Effector memory CD8-positive, alpha-beta T cell (primary cell): ENCODE results near the gene ATP6V0C.
A peak's percentile ranks its signal among the peaks of the same experiment; 100 is the strongest.
"Not testable (repeated sequence)": the region's sequence is repeated elsewhere in the genome, so short reads cannot be mapped to it uniquely, and the experiment has no call there.

Experiments
- ATAC-seq: fragments of 150-1000 bp; cut with Tn5 transposase; replicated peaks from 2 replicates; pipeline ENCODE4 v1.10.0; 2021; ENCODE audit warnings: mild to moderate bottlenecking, moderate library complexity
- DNase-seq, 3 experiments: peaks; one replicate each; pipeline ENCODE4 v3.0.0; 2021
- H3K27ac Mint-ChIP-seq, 2 donors: one replicate each; pipeline ENCODE4 v1.8.0; 2022; ENCODE audit warnings: mild to moderate bottlenecking in 2 of 2, mixed read lengths in 2 of 2, moderate library complexity in 2 of 2
- H3K27me3 Mint-ChIP-seq, 2 donors: one replicate each; pipeline ENCODE4 v1.8.0; 2022; ENCODE audit warnings: mixed read lengths in 2 of 2
- H3K36me3 Mint-ChIP-seq: one replicate; pipeline ENCODE4 v1.8.0; 2022; ENCODE audit warnings: mild to moderate bottlenecking, moderate library complexity, mixed read lengths; ENCODE audit not compliant: insufficient read depth
- H3K4me1 Mint-ChIP-seq, 2 donors: one replicate each; pipeline ENCODE4 v1.8.0; 2022; ENCODE audit warnings: low read depth in 2 of 2, mixed read lengths in 2 of 2
- H3K4me3 Mint-ChIP-seq, 2 donors: one replicate each; pipeline ENCODE4 v1.8.0; 2022; ENCODE audit warnings: mild to moderate bottlenecking in 2 of 2, mixed read lengths in 2 of 2, moderate library complexity in 2 of 2
- H3K9me3 Mint-ChIP-seq, 2 donors: one replicate each; pipeline ENCODE4 v1.8.0; 2022; ENCODE audit warnings: mixed read lengths in 2 of 2

ATP6V0C gene

DNA sequence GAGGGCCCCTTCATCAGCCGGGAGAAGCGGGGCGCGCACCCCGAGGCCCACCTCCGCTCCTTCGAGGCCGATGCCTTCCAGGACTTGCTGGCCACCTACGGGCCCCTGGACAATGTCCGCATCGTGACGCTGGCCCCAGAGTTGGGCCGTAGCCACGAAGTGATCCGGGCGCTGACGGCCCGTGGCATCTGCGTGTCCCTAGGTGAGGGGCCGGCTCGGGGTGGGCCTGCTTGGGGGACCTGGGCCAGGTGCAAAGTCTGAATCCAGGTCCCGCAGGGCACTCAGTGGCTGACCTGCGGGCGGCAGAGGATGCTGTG lies 14.0 kb downstream of the ATP6V0C start:
- DNase-seq (no peak), ATAC-seq (no peak)
- H3K4me1 Mint-ChIP-seq, result peaks cover 26 to 28% of the 10 kb centered on the region in 2 donors

DNA sequence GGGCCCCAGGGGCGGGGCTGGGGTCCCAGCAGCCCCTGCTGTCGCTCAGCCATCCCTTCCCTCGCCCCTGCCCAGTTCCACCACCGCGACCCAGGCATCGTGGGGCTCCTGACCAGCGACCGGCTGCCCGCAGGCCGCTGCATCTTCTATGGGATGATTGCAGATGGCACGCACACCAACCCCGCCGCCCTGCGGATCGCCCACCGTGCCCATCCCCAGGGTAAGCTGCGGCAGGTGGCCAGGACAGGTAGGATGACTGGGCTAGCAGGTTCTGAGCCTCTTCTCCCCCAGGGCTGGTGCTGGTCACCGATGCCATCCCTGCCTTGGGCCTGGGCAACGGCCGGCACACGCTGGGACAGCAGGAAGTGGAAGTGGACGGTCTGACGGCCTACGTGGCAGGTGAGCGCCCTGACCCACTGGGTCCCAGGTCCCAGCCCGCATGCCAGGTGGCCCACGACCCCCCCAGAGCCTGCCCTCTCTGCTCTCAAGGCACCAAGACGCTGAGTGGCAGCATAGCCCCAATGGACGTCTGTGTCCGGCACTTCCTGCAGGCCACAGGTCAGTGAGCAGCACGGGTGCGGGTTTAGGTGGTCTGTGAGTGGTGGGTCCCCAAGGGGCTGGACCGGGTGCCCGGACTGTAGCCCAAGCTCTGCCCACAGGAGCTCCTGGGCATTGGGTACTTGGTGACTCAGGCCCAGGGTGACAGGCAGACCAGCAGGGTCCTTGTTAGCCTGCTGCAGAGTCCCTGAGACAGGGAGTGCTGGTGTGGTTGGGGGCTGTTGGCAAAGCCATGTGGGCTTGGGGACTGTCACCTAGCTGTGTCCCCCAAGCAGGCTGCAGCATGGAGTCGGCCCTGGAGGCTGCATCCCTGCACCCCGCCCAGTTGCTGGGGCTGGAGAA lies 14.7 kb downstream of the ATP6V0C start:
- H3K4me1 Mint-ChIP-seq, result peaks cover 28 to 31% of the 10 kb centered on the region in 2 donors
- H3K27ac Mint-ChIP-seq, result no peak overlapping the region
- DNase-seq, result no peak
- no peak for ATAC-seq
- H3K36me3 Mint-ChIP-seq, result peaks cover 77% of the 10 kb centered on the region
- no peak overlapping the region for H3K4me3 Mint-ChIP-seq
- H3K27me3 Mint-ChIP-seq, result no peaks in the 10 kb centered on the region
- no peaks in the 10 kb centered on the region for H3K9me3 Mint-ChIP-seq

More for the DNA sequence above, 14.0 kb downstream of the ATP6V0C start:
- Mint-ChIP-seq H3K4me3 (no peak overlapping the region), H3K36me3 (peaks cover 77% of the 10 kb centered on the region), H3K9me3 (no peaks in the 10 kb centered on the region), H3K27ac (no peak overlapping the region), H3K27me3 (no peaks in the 10 kb centered on the region)

DNA sequence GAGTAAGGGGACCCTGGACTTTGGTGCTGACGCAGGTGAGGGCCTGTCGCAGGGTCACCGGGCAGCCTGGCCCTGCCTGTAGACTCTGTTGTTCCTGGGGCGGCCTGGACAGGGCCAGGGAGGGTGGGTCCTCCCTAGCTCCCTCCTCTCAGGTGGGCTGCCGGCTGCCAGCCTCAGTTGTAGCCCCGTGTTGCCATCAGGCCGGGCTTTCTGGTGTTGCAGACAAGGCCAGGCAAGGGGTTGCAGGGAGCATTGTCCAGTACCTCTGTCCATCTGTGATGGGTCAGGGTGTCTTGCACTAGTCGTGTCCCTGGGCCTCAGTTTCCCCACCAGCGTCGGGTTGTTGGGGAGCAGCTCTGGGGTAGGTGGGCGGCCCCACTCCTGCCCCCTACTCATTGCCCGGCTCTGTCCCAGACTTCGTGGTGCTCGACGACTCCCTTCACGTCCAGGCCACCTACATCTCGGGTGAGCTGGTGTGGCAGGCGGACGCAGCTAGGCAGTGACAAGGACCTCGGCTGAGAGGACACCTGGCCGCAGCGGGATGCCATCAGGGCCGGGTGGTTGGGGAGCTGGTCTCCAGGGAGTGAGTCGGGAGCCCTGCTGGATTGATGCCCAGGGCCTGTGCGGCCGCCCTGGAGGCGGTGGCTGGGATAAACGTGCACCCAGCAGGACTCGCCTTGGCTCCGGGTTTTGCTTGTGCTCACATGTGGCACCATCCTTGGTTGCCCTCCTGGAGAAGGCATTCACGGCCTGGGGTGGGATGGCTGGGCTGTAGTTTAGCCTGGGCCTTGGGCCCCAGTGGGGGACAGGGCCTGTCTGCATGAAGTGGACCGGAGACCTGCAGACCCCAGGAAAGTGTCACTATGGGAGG lies 15.5 kb downstream of the ATP6V0C start:
- peak overlapping the region; percentile 56 to 98 for H3K27ac Mint-ChIP-seq
- H3K36me3 Mint-ChIP-seq, result peaks cover 79% of the 10 kb centered on the region
- peak overlapping the region in 1 of 2 donors; percentile 23 for H3K4me3 Mint-ChIP-seq
- no peaks in the 10 kb centered on the region for H3K27me3 Mint-ChIP-seq
- ATAC-seq (no peak), DNase-seq (no peak)
- H3K4me1 Mint-ChIP-seq, result peaks cover 25 to 27% of the 10 kb centered on the region in 2 donors
- no peaks in the 10 kb centered on the region for H3K9me3 Mint-ChIP-seq

DNA sequence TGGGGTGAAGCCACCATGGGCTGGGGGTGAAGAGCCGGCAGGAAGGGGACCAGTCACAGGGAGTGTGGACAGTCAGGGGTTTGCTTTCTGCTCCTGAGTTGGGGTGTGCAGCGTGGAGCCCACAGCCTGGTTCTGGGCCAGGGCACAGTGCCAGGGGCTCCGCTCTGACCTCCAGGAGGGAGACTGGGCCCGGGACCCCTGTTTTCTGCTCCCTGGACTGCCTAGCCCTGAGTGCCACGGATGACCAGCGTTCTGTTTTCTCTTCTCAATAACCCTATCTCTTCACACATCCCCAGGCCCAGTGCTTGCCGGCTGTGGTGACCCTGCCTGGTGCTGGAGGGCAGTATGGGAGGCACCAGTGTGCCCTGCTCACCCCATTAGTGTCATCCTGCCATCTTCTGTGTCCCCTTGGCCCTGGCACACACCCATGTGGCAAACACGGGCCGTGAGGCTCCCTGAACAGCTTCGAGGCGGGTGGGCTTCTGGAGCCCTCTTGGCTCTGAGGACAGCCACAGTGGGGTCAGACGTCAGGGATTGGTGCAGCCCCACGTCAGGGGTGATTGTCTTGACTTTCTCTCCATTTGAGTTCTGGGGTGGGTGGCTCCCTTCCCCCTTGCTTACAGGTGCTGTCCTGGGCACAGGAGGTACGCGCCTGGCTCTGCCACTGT lies 16.3 kb downstream of the ATP6V0C start:
- DNase-seq (no peak), ATAC-seq (no peak)
- Mint-ChIP-seq H3K4me3 (peak overlapping the region; percentile 33 to 96), H3K4me1 (peaks cover 24 to 27% of the 10 kb centered on the region in 2 donors), H3K9me3 (no peaks in the 10 kb centered on the region), H3K27ac (peak overlapping the region; percentile 98 to 99), H3K27me3 (no peaks in the 10 kb centered on the region), H3K36me3 (peaks cover 76% of the 10 kb centered on the region)

DNA sequence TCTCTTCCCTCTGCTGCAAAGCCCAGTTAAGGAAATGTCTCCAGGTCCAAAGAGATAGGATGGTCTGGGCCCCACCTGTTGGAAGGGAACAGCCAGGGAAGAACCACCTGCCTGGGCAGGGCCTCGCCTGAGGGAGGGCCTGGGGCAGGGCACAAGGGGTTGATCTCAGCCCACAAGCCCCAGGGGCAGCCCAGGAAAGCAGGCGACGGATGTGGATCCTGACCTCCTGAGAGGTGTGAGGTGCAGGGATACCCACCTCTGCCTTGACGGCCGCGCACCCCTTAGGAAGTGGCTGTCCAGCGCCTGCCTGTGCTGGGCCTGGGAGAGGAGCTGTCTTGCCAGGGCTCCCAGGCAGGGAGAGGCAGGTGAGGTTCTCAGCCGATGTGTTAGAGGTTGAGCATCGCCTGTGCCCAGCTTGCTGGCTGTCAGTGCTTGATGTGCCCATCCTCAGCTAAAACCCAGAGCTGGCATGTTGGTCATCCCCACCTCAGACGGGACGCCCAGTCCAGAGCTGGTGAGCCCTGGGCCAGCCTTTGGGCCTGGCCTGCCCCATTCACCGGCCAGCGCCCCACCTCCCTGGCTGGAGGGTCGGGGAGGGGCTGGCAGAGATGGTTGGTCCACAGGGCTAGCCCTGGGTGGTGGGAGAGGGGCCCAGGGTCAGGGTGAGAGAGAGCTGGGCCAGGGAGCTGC lies 17.0 kb downstream of the ATP6V0C start:
- peak overlapping the region; percentile 96 to 98 for H3K4me3 Mint-ChIP-seq
- H3K4me1 Mint-ChIP-seq, result peaks cover 24 to 26% of the 10 kb centered on the region in 2 donors
- no peaks in the 10 kb centered on the region for H3K27me3 Mint-ChIP-seq
- no peak for ATAC-seq
- peaks cover 80% of the 10 kb centered on the region for H3K36me3 Mint-ChIP-seq
- peak overlapping the region; percentile 98 to 99 for H3K27ac Mint-ChIP-seq
- DNase-seq, result no peak
- H3K9me3 Mint-ChIP-seq, result no peaks in the 10 kb centered on the region

DNA sequence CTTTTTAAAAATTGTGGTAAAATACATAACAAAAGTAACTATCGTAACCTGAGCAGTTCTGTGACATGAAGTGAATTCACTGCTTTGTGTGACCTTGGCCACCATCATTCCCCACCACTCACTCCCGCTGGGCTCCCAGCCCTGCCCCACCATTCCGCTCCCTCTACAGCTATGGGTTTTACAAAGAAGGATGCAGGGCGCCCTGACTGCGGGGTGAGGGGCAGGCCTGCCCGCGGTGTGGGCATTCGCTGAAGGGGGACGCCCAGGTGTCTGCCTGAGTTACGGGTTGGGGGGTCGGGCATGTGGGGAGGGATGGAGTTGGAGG lies 17.6 kb downstream of the ATP6V0C start, which contains the start of gene CEMP1:
CEMP1 (minus strand) TSS at position 38 of the 325 bp plus-strand sequence. CDS start 335 bp downstream, outside the sequence.
- Mint-ChIP-seq H3K9me3 (no peaks in the 10 kb centered on the region), H3K36me3 (peaks cover 80% of the 10 kb centered on the region), H3K4me1 (peaks cover 20 to 22% of the 10 kb centered on the region in 2 donors), H3K27ac (peak within 1 kb of the TSS; percentile 98 to 99), H3K4me3 (peak within 1 kb of the TSS; percentile 96 to 98), H3K27me3 (no peaks in the 10 kb centered on the region)
- ATAC-seq (no peak), DNase-seq (no peak)

DNA sequence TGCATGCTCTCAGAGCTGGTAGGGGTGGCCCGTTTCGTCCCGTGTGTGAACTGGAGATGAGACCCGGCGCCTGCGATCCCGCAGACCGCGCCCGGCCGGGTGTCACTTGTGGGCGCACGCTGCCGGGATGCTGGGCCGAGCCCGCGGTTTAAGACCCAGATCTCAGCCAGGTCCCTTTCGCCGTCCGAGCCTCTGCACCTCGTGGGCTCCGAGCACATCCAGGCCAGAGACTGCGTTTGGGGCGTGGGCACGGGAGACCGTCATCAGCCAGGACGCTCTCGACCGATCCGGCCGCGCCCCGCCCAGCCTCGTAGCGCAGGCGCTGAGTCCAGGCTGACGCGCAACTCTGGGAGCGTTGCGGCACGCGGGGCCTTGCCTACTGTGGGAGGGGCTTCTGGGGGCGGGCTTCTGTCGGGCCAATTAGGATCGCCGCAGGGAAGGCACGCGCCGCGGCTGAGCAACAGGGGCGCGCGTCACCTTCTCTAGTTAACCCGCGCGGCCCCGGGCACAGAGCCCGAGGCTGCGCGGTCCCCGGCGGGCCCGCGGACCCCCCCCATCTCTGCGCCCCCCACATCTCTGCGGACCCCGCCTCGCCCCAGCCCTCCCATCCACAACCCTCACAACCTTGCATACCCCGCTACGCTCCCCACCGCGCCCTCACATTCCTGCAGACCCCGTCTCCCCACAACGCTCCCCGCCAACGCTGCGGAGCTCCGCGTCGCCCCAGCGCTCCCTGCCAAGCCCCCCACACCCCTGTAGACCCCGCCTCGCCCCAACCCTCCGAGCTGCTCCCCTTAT lies 18.1 kb downstream of the ATP6V0C start:
- ATAC-seq, result peak; percentile 82
- H3K4me1 Mint-ChIP-seq, result peaks cover 19 to 25% of the 10 kb centered on the region in 2 donors

DNA sequence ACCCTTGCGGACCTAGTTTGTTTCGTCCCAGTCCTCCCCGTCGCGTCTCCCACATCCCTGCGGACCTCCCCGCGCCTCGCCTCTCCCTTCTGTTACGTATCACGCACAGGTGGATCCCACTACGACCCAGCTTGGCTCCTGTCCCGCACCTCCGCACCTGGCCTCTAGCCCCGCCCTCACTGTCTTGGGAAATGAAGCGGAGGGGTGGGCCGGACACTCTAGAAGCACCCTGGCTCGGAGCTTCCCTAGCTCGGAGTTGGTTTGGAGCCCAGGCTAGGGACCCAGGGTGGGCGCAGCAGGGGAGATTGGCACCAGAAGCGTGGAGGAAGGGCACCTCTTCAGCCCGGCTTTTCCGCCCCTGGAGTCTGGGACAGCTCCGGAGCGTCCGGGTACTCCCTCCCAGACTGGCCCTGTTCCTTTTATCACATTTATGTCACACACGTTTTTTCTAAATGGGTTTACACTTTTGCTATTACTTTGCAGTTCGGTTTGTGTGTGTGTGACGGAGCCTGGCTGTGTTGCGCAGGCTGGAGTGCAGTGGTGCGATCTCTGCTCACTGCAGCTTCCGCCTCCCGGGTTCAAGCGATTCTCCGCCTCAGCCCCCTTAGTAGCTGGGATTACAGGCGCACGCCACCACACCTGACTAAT lies 18.9 kb downstream of the ATP6V0C start:
- Mint-ChIP-seq H3K36me3 (peaks cover 83% of the 10 kb centered on the region), H3K9me3 (no peaks in the 10 kb centered on the region), H3K4me1 (peaks cover 19 to 27% of the 10 kb centered on the region in 2 donors), H3K27me3 (no peaks in the 10 kb centered on the region), H3K27ac (peak overlapping the region; percentile 98 to 99), H3K4me3 (peak overlapping the region; percentile 96 to 98)
- DNase-seq, result peak; percentile 59 to 69 (median 62)
- ATAC-seq, result peak; percentile 34

More for the DNA sequence above, 18.1 kb downstream of the ATP6V0C start:
- Mint-ChIP-seq H3K4me3 (peak overlapping the region; percentile 96 to 98), H3K27ac (peak overlapping the region; percentile 98 to 99), H3K27me3 (no peaks in the 10 kb centered on the region), H3K9me3 (no peaks in the 10 kb centered on the region), H3K36me3 (peaks cover 80% of the 10 kb centered on the region)
- DNase-seq, result peak; percentile 94 to 97 (median 96)

DNA sequence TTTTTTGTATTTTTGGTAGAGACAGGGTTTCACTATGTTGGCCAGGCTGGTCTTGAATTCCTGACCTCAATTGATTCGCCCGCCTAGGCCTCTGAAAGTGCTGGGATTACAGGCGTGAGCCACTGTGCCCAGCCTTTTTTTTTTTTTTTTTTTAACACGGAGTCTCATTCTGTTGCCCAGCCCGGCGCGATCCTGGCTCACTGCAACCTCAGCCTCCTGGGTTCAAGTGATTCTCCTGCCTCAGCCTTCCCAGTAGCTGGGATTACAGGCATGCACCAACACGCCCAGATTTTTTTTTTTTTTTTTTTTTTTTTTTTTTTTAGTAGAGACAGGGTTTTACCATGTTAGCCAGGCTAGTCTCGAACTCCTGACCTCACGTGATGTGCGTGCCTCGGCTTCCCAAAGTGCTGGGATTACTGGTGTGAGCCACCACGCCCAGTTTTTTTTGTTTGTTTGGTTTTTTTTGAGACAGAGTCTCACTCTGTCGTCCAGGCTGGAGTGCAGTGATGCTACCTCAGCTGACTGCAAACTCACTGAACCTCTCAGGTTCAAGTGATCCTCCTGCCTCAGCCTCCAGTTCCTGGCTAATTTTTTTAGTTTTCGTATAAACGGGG lies 19.5 kb downstream of the ATP6V0C start:
- not testable (repeated sequence) for ATAC-seq, H3K9me3 Mint-ChIP-seq, DNase-seq, H3K27me3 Mint-ChIP-seq
- H3K4me3 Mint-ChIP-seq, result peak overlapping the region; percentile 96 to 98
- H3K27ac Mint-ChIP-seq, result peak overlapping the region; percentile 98 to 99
- H3K4me1 Mint-ChIP-seq, result peaks cover 19 to 27% of the 10 kb centered on the region in 2 donors
- H3K36me3 Mint-ChIP-seq, result peaks cover 81% of the 10 kb centered on the region

DNA sequence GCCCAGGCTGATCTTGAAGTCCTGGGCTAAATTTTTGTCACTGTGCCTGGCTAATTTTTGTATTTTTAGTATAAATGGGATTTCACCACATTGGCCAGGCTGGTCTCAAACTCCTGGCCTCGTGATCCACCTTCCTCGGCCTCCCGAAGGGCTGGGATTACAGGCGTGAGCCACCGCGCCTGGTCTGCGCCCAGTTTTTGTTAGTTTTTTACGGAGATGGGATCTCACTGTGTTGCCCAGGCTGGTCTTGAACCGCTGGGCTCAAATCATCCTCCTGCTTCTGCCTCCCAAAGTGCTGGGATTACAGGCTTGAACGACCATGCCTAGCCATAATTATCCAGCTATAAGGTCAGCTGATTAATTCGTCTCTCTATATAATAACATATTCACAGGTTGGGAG lies 20.2 kb downstream of the ATP6V0C start:
- Mint-ChIP-seq H3K36me3 (peaks cover 79% of the 10 kb centered on the region), H3K4me1 (peaks cover 23 to 30% of the 10 kb centered on the region in 2 donors), H3K27me3 (no peaks in the 10 kb centered on the region), H3K9me3 (no peaks in the 10 kb centered on the region), H3K27ac (peak overlapping the region; percentile 90 to 98), H3K4me3 (peak overlapping the region; percentile 59 to 98)
- ATAC-seq (no peak), DNase-seq (no peak)

DNA sequence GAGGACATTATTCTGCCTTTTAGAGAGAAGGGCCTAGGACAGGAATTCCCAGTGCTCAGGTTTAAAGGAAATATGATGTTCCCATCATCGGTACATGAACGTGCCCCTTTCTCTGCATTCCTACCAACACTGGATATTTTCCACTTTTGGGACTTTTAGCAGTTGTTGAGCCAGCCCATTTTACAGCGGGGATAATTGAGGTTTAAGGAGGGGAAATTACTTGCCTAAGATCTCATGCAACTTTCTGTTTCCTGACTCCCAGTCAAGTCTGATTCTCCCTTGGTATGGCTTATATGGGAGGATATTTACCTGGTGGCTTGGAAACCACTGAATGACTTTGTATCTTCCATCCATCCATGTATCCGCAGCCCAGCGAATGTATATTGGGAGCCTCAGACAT lies 20.6 kb downstream of the ATP6V0C start:
- ATAC-seq, DNase-seq, H3K9me3 Mint-ChIP-seq, H3K27me3 Mint-ChIP-seq: not testable (repeated sequence)
- Mint-ChIP-seq H3K4me1 (peaks cover 24 to 31% of the 10 kb centered on the region in 2 donors), H3K36me3 (peaks cover 77% of the 10 kb centered on the region), H3K27ac (peak overlapping the region in 1 of 2 donors; percentile 90), H3K4me3 (peak overlapping the region; percentile 59 to 98)
